IMR-90 (cell line): ENCODE results near the gene ZNG1A. TPM values are rescaled to one million over a fixed set of nuclear protein-coding genes. Genes with fewer than 3 reads are reported as not detected.

ENCODE experiments used
- ATAC-seq: fragments of 200-7000 bp; cut with Tn5 transposase; 2 replicates; pipeline ENCODE4 v1.9.1; 2020; ENCODE audit warnings: low read depth, mild to moderate bottlenecking, moderate library complexity
- BruUV-seq: library from RNA; stranded (reverse); fragments of 400-500 nt; replicated peaks from 2 replicates; lab custom pipeline; 2021; lab: Mats Ljungman, UMichigan
- CTCF ChIA-PET: fragments of 300-600 bp; formaldehyde crosslinking; extraction: SDS; loops from one replicate; lab custom pipeline; 2021; ENCODE audit warnings: antibody characterized with exemption; lab: Yijun Ruan, JAX
- POLR2A ChIA-PET: fragments of 300-600 bp; sonication (Branson Sonifier 250); formaldehyde crosslinking; loops from one replicate; lab custom pipeline; 2022; ENCODE audit warnings: antibody characterized with exemption; ENCODE audit not compliant: unreplicated experiment; lab: Charles Lee
- DNase-seq: peaks from one replicate; pipeline ENCODE4 v3.0.0; 2013
- H2AFZ ChIP-seq: replicated peaks from 2 replicates; pipeline ENCODE3; 2013; ENCODE audit warnings: low read length, mild to moderate bottlenecking; ENCODE audit not compliant: poor library complexity
- H2AK5ac ChIP-seq: 2 replicates; pipeline ENCODE4 v1.6.1; 2013; ENCODE audit warnings: low read depth, low read length, inconsistent platforms
- H2AK9ac ChIP-seq: replicated peaks from 2 replicates; pipeline ENCODE3; 2013; ENCODE audit warnings: mild to moderate bottlenecking, low read depth, low read length, moderate library complexity; ENCODE audit not compliant: poor library complexity
- H2BK120ac ChIP-seq: 2 replicates; pipeline ENCODE4 v1.6.1; 2013; ENCODE audit warnings: low read depth, low read length, inconsistent platforms
- H2BK15ac ChIP-seq: 3 replicates; pipeline ENCODE4 v1.6.1; 2013; ENCODE audit warnings: low read depth, low read length, inconsistent platforms
- H2BK20ac ChIP-seq: 2 replicates; pipeline ENCODE4 v1.6.1; 2013; ENCODE audit warnings: low read depth, mild to moderate bottlenecking, inconsistent platforms, low read length, moderate library complexity
- H2BK5ac ChIP-seq: 2 replicates; pipeline ENCODE4 v1.6.1; 2013; ENCODE audit warnings: mild to moderate bottlenecking, low read depth, low read length, inconsistent platforms; ENCODE audit not compliant: poor library complexity, severe bottlenecking
- H3K14ac ChIP-seq: replicated peaks from 2 replicates; pipeline ENCODE4 v1.6.1; 2013; ENCODE audit warnings: low read depth, low read length, inconsistent platforms
- H3K18ac ChIP-seq: 2 replicates; pipeline ENCODE4 v1.6.1; 2013; ENCODE audit warnings: low read depth, low read length, control low read depth
- H3K23ac ChIP-seq: 2 replicates; pipeline ENCODE4 v1.6.1; 2013; ENCODE audit warnings: low read depth, low read length, inconsistent platforms
- H3K27ac ChIP-seq: 2 replicates; pipeline ENCODE4 v1.5.1; 2013; ENCODE audit warnings: mild to moderate bottlenecking, control low read depth, low read length; ENCODE audit not compliant: insufficient read depth
- H3K27me3 ChIP-seq: 2 replicates; pipeline ENCODE4 v1.6.1; 2013; ENCODE audit warnings: low read length; ENCODE audit not compliant: control insufficient read depth, insufficient read depth
- H3K36me3 ChIP-seq: 2 replicates; pipeline ENCODE4 v1.6.1; 2013; ENCODE audit warnings: low read length, mixed read lengths; ENCODE audit not compliant: control insufficient read depth, insufficient read depth
- H3K4ac ChIP-seq: 2 replicates; pipeline ENCODE4 v1.6.1; 2013; ENCODE audit warnings: low read depth, low read length, inconsistent platforms
- H3K4me1 ChIP-seq: 2 replicates; pipeline ENCODE4 v1.6.1; 2013; ENCODE audit warnings: low read length, mixed read lengths; ENCODE audit not compliant: control insufficient read depth, insufficient read depth
- H3K4me2 ChIP-seq: 2 replicates; pipeline ENCODE4 v1.6.1; 2013; ENCODE audit warnings: low read depth, mild to moderate bottlenecking, control low read depth, low read length, moderate library complexity
- H3K4me3 ChIP-seq: 2 replicates; pipeline ENCODE4 v1.5.1; 2013; ENCODE audit warnings: low read depth, mild to moderate bottlenecking, control low read depth, low read length, moderate library complexity; ENCODE audit not compliant: insufficient read depth
- H3K56ac ChIP-seq: 2 replicates; pipeline ENCODE4 v1.6.1; 2013; ENCODE audit warnings: low read length, inconsistent platforms; ENCODE audit not compliant: insufficient read depth; ENCODE audit errors: extremely low read depth
- H3K79me1 ChIP-seq, 2 experiments: 2 replicates each; pipeline ENCODE4 v1.6.1; 2013; ENCODE audit warnings: low read length in 2 of 2, inconsistent platforms in 1 of 2, low read depth in 1 of 2
- H3K9ac ChIP-seq: 2 replicates; pipeline ENCODE4 v1.6.1; 2013; ENCODE audit warnings: low read depth, low read length, control low read depth
- H3K9me1 ChIP-seq: 2 replicates; pipeline ENCODE4 v1.6.1; 2013; ENCODE audit warnings: low read length, inconsistent platforms; ENCODE audit not compliant: insufficient read depth
- H3K9me3 ChIP-seq: 2 replicates; pipeline ENCODE4 v1.6.1; 2013; ENCODE audit warnings: low read length; ENCODE audit not compliant: control insufficient read depth, insufficient read depth
- H4K20me1 ChIP-seq: 2 replicates; pipeline ENCODE4 v1.6.1; 2013; ENCODE audit warnings: low read length, inconsistent platforms; ENCODE audit not compliant: insufficient read depth
- H4K5ac ChIP-seq: 2 replicates; pipeline ENCODE4 v1.6.1; 2013; ENCODE audit warnings: mild to moderate bottlenecking, low read depth, low read length, control low read depth
- H4K8ac ChIP-seq, 2 experiments: 2 replicates each; pipeline ENCODE4 v1.6.1; 2013; ENCODE audit warnings: low read depth in 2 of 2, low read length in 2 of 2, control low read depth in 1 of 2, inconsistent platforms in 1 of 2
- H4K91ac ChIP-seq: 2 replicates; pipeline ENCODE4 v1.6.1; 2013; ENCODE audit warnings: low read depth, low read length, inconsistent platforms; ENCODE audit not compliant: insufficient read depth
- BHLHE40 ChIP-seq: fragments of 150-350 bp; IDR thresholded peaks from 2 replicates; pipeline ENCODE4 v1.6.1; 2016; ENCODE audit warnings: mild to moderate bottlenecking, low read depth, low read length
- CTCF ChIP-seq: conservative IDR thresholded peaks from 2 replicates; pipeline ENCODE4 v1.5.1; 2012; ENCODE audit warnings: mild to moderate bottlenecking, low read depth, low read length, improper control_type of control experiment
- ELK1 ChIP-seq: fragments of 150-350 bp; IDR thresholded peaks from 2 replicates; pipeline ENCODE4 v1.6.1; 2016; ENCODE audit warnings: low read depth, mild to moderate bottlenecking, low read length, moderate library complexity, borderline replicate concordance
- FOS ChIP-seq: fragments of 150-350 bp; IDR thresholded peaks from 2 replicates; pipeline ENCODE4 v1.6.1; 2016; ENCODE audit warnings: low read depth, low read length
- MAZ ChIP-seq: IDR thresholded peaks from 2 replicates; pipeline ENCODE4 v1.6.1; 2012; ENCODE audit warnings: low read depth, mild to moderate bottlenecking, low read length, improper control_type of control experiment, moderate library complexity, borderline replicate concordance
- NFE2L2 ChIP-seq: fragments of 150-350 bp; IDR thresholded peaks from 2 replicates; pipeline ENCODE4 v1.6.1; 2016; ENCODE audit warnings: low read depth, mild to moderate bottlenecking, low read length
- RAD21 ChIP-seq: IDR thresholded peaks from 2 replicates; pipeline ENCODE4 v1.6.1; 2012; ENCODE audit warnings: low read length, improper control_type of control experiment
- RFX5 ChIP-seq: IDR thresholded peaks from 2 replicates; pipeline ENCODE4 v1.8.0; 2012; ENCODE audit warnings: low read depth, mild to moderate bottlenecking, low read length, moderate library complexity
- SMC3 ChIP-seq: fragments of 150-350 bp; IDR thresholded peaks from 2 replicates; pipeline ENCODE4 v1.6.1; 2016; ENCODE audit warnings: low read depth, mild to moderate bottlenecking, antibody characterized with exemption, low read length, moderate library complexity
- USF2 ChIP-seq: fragments of 150-350 bp; IDR thresholded peaks from 2 replicates; pipeline ENCODE4 v1.6.1; 2017; ENCODE audit warnings: mild to moderate bottlenecking, antibody characterized with exemption, low read length, low read depth
- WGBS, 2 experiments: methylation state at CpG; one replicate each; pipeline versions ENCODE4 v1.1.5 to v1.1.7; 2013; ENCODE audit warnings: missing lambda C conversion rate in 2 of 2; ENCODE audit not compliant: insufficient read length in 1 of 2; ENCODE audit errors: extremely low coverage in 2 of 2; 5-methylcytosine and 5-hydroxymethylcytosine counted together
- dilution Hi-C: fragments of 300-500 bp; cut with HindIII; formaldehyde crosslinking; loops from one replicate; pipeline ENCODE4 v1.14.3; 2018; ENCODE audit warnings: low sequenced_read_pairs; ENCODE audit not compliant: unreplicated experiment
- in situ Hi-C: fragments of 300-500 bp; cut with MboI; formaldehyde crosslinking; loops from 3 replicates; pipeline ENCODE4 v1.14.3; 2019; ENCODE audit warnings: low sequenced_read_pairs, inconsistent platforms, mixed read lengths
- intact Hi-C: fragments of 100-400 bp; cut with micrococcal nuclease; formaldehyde crosslinking; loops from 2 replicates; pipeline ENCODE4 v1.10.0; 2022
- polyA plus RNA-seq, 3 experiments: library from polyadenylated mRNA; depleted of rRNA; stranded (reverse); fragments of >200 nt; gene quantifications; 2 replicates each; pipeline ENCODE4 v1.2.3, GENCODE V29; 2012; ENCODE audit warnings: low replicate concordance in 1 of 3
- total RNA-seq: library from RNA; depleted of rRNA; stranded (reverse); fragments of >200 nt; gene quantifications from 2 replicates; pipeline ENCODE4 v1.2.3, GENCODE V29; 2012

ZNG1A gene
- total and polyA plus RNA-seq, 2 of the 4 experiments (the other 2 are of a cell fraction), result 12.2 to 12.4 TPM

DNA sequence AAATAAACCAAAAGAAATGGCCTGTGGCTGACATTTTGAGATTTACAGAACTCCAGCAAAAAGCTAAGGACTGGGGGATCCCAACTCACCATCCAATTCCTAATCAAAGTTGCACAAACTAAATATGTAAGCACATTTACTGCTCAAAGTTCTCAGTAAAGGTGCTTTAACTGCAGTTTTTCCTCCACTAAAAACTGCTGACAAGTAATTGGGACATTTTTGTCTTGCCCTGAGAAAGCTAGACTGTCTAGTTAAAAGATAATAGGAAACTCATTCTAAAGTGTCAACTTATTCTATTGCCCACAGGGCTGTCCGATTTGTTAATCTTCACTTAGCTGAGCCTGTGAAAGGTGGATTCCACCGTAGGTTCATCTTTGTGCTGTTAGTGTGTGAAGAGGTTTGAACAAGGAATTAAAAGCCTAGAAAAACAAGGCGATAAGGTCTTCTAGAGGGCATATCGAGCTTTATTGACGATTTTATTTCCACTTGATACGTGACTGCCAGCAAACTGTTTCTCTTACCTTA, 36.8 kb upstream of the ZNG1A start:
- H2BK120ac ChIP-seq, result no peak overlapping the region
- dilution Hi-C loops (no loop called here), intact Hi-C loops (no loop called here), in situ Hi-C loops (no loop called here)
- H3K4me1 ChIP-seq, result no peaks in the 10 kb centered on the region
- H3K27me3 ChIP-seq, result peaks cover 28% of the 10 kb centered on the region
- CTCF ChIA-PET, result no interaction called here
- no peak overlapping the region for H2BK5ac ChIP-seq
- H4K20me1 ChIP-seq, result no peaks in the 10 kb centered on the region
- H3K9me1 ChIP-seq, result no peaks in the 10 kb centered on the region
- DNase-seq (no peak), ATAC-seq (no peak)
- no peak overlapping the region for H2BK20ac ChIP-seq
- H3K27ac ChIP-seq, result no peak overlapping the region
- no peak overlapping the region for H2BK15ac ChIP-seq
- H2AFZ ChIP-seq, result no peak overlapping the region
- no peaks in the 10 kb centered on the region for H3K9me3 ChIP-seq
- H3K9ac ChIP-seq, result no peak overlapping the region
- no peak overlapping the region for H3K18ac ChIP-seq
- H3K79me1 ChIP-seq, result no peaks in the 10 kb centered on the region
- no peak overlapping the region for H4K5ac ChIP-seq
- H2AK5ac ChIP-seq, result no peak overlapping the region
- H4K8ac ChIP-seq, result no peak overlapping the region
- H3K56ac ChIP-seq, result no peak overlapping the region
- H3K23ac ChIP-seq, result no peak overlapping the region
- no peak overlapping the region for H3K14ac ChIP-seq
- BruUV-seq, result no TSS peak
- H3K36me3 ChIP-seq, result no peaks in the 10 kb centered on the region
- POLR2A ChIA-PET, result interaction anchor here (1.0 kb wide), 1 partner anchor 69 kb away, joined by 4 read pairs; no protein-coding TSS in a partner anchor
- no peak for TF ChIP-seq USF2
- TF ChIP-seq BHLHE40, result no peak
- no peak for TF ChIP-seq FOS
- TF ChIP-seq RAD21, result no peak
- no peak for TF ChIP-seq CTCF
- no peak for TF ChIP-seq MAZ
- TF ChIP-seq NFE2L2, result no peak
- no peak for TF ChIP-seq SMC3
- no peak for TF ChIP-seq RFX5
- TF ChIP-seq ELK1, result no peak
- H3K4me3 ChIP-seq, result no peak overlapping the region
- no peak overlapping the region for H3K4ac ChIP-seq
- 40% methylated on average over 1 of the region's 6 CpGs; no CpG with 5 or more reads in 1 of the 2 experiments for WGBS, 2 experiments
- H2AK9ac ChIP-seq, result no peak overlapping the region
- H3K4me2 ChIP-seq, result no peak overlapping the region
- no peak overlapping the region for H4K91ac ChIP-seq
